Thyroid gland (tissue), 4 donors: ENCODE measurements around the gene SMYD2. TPM values are rescaled to one million over a fixed set of nuclear protein-coding genes. Genes with fewer than 3 reads are reported as not detected.

Experiments used
- DNase-seq, 2 donors: peaks; one replicate each; pipeline ENCODE4 v3.0.0-alpha.2; 2019
- H3K27ac ChIP-seq, 3 donors: fragments of 200-600 bp; sonication (generic); 1 replicate in 2 of 3; 2 replicates in 1 of 3; pipeline ENCODE4 v1.5.1; 2016 to 2019; ENCODE audit warnings: mild to moderate bottlenecking in 1 of 3, moderate library complexity in 1 of 3
- H3K27me3 ChIP-seq: fragments of 200-600 bp; sonication (generic); one replicate; pipeline ENCODE4 v1.5.1; 2019
- H3K36me3 ChIP-seq, 2 donors: fragments of 200-600 bp; sonication (generic); one replicate each; pipeline ENCODE4 v1.5.1; 2016 to 2019
- H3K4me1 ChIP-seq, 2 donors: fragments of 200-600 bp; sonication (generic); one replicate each; pipeline ENCODE4 v1.5.1; 2017 to 2019
- H3K4me3 ChIP-seq, 3 donors: fragments of 200-600 bp; sonication (generic); replicated peaks in 1 of 3; 1 replicate in 2 of 3; 2 replicates in 1 of 3; pipeline ENCODE4 v1.5.1; 2016; ENCODE audit warnings: mild to moderate bottlenecking in 1 of 3
- H3K9me3 ChIP-seq: fragments of 200-600 bp; sonication (generic); one replicate; pipeline ENCODE4 v1.5.1; 2017
- POLR2A ChIP-seq, 2 donors: fragments of 450-650 bp; IDR thresholded peaks; one replicate each; pipeline ENCODE4 v1.6.1; 2017; ENCODE audit warnings: antibody characterized with exemption in 2 of 2, mild to moderate bottlenecking in 2 of 2, moderate library complexity in 1 of 2
- WGBS, 2 donors: methylation state at CpG; one replicate each; pipeline ENCODE4 v1.1.5; 2017; 5-methylcytosine and 5-hydroxymethylcytosine counted together
- intact Hi-C: fragments of 100-400 bp; cut with DNase I; formaldehyde crosslinking; loops from one replicate; pipeline ENCODE4 v1.15.1; 2023
- total RNA-seq, 4 donors: library from RNA; depleted of rRNA; stranded (reverse); fragments of >200 nt; gene quantifications; one replicate each; pipeline ENCODE4 v1.2.3, GENCODE V29; 2016
- TF ChIP-seq, protein P1 (sequence below), 6 experiments: fragments of 200-600 bp in 3 of 6; fragments of 450-650 bp in 3 of 6; sonication (generic) in 3 of 6; IDR thresholded peaks; one replicate each; pipeline ENCODE4 v1.5.1; 2016 to 2019; ENCODE audit warnings: antibody characterized with exemption in 6 of 6, mild to moderate bottlenecking in 2 of 6, inconsistent platforms in 1 of 6, moderate library complexity in 1 of 6

Gene SMYD2
- total RNA-seq, 4 donors from 2014 or later = 37.6 to 56.1 (median 44.5) TPM

DNA sequence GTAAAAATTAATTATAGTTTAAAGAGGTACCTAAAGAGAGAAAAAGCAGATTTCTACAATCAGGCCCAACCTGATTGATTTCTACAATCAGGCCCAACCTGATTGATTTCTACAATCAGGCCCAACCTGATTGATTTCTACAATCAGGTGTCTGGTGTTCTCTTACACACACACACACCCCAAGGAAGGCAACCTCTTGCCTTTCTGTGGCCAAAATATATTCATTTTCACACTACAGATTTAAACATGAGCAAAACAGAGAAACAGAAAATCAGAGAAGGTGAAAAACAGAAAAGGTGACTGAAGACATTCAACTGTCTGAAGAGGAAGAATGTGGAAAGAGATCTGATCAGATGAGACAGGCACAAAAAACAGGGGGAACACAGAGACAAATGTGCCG, 104.5 kb downstream of the SMYD2 start:
- Histone ChIP-seq H3K9me3 (no peaks in the 10 kb centered on the region), H3K36me3 (peaks cover 16 to 20% of the 10 kb centered on the region in 2 donors), H3K4me3 (no peak overlapping the region), H3K27ac (no peak overlapping the region), H3K27me3 (no peaks in the 10 kb centered on the region), H3K4me1 (no peaks in the 10 kb centered on the region)
- 97 to 98% methylated on average over 1 of the region's 1 CpG for WGBS, 2 donors
- no peak for DNase-seq
- intact Hi-C loops = no loop called here
- no peak for TF ChIP-seq POLR2A (IDR thresholded peaks at IDR 0.05)
- TF ChIP-seq, protein P1, sequence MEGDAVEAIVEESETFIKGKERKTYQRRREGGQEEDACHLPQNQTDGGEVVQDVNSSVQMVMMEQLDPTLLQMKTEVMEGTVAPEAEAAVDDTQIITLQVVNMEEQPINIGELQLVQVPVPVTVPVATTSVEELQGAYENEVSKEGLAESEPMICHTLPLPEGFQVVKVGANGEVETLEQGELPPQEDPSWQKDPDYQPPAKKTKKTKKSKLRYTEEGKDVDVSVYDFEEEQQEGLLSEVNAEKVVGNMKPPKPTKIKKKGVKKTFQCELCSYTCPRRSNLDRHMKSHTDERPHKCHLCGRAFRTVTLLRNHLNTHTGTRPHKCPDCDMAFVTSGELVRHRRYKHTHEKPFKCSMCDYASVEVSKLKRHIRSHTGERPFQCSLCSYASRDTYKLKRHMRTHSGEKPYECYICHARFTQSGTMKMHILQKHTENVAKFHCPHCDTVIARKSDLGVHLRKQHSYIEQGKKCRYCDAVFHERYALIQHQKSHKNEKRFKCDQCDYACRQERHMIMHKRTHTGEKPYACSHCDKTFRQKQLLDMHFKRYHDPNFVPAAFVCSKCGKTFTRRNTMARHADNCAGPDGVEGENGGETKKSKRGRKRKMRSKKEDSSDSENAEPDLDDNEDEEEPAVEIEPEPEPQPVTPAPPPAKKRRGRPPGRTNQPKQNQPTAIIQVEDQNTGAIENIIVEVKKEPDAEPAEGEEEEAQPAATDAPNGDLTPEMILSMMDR (IDR thresholded peaks at IDR 0.05) = no peak

DNA sequence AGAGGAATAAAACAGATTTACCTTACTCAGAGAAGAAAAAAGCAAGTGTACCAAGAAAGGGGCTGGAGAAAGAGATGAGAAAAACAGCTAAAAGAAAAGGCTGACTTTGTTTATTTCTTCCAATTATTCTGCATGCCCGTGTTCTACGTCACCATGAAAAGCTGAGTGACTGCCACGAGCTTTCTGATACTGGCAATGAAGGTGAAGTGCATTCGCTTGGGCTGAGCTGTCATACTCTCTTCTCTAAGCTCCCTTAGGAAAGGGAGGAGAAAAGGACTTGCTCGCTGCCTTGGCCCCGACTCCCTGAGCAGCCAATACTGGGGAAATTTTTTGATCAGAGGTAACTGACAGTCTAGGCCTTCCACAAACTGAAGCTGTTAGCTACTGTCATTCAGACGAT, 105.4 kb downstream of the SMYD2 start:
- no peak overlapping the region for H3K27ac ChIP-seq
- H3K4me3 ChIP-seq = no peak overlapping the region
- H3K4me1 ChIP-seq = no peaks in the 10 kb centered on the region
- H3K36me3 ChIP-seq = peaks cover 16 to 20% of the 10 kb centered on the region in 2 donors
- WGBS, 2 donors = 92 to 94% methylated on average over 7 of the region's 7 CpGs
- H3K9me3 ChIP-seq = no peaks in the 10 kb centered on the region
- no peak for TF ChIP-seq POLR2A (IDR thresholded peaks at IDR 0.05)
- TF ChIP-seq, protein P1 (IDR thresholded peaks at IDR 0.05) = no peak
- DNase-seq = no peak
- H3K27me3 ChIP-seq = no peaks in the 10 kb centered on the region
- intact Hi-C loops = no loop called here
